Mammary epithelial cell (primary cell): ENCODE data around the gene UBXN11.

Experiments
- CTCF ChIP-seq, 2 donors: IDR thresholded peaks in 1 of 2; conservative IDR thresholded peaks in 1 of 2; 2 replicates each; pipeline ENCODE4 v1.5.1; 2011 to 2012; ENCODE audit warnings: inconsistent platforms in 2 of 2, low read length in 2 of 2, mild to moderate bottlenecking in 2 of 2, control low read depth in 1 of 2, low read depth in 1 of 2; ENCODE audit not compliant: insufficient read depth in 1 of 2; ENCODE audit errors: extremely low read depth in 1 of 2
- EZH2 ChIP-seq: IDR thresholded peaks from 2 replicates; pipeline ENCODE4 v1.6.1; 2012; ENCODE audit warnings: low read length, inconsistent platforms, borderline replicate concordance

- TF ChIP-seq CTCF (conservative IDR thresholded peaks at IDR 0.05 in 1 of 2, IDR thresholded peaks at IDR 0.05 in 1 of 2; ENCODE audit: extremely low read depth in 1 of 2, insufficient read depth in 1 of 2, low read depth in 1 of 2, low read length in 2 of 2) (no peak), EZH2 (no peak)
Measured at GRCh38 chr1:26336477-26337205, 30.2 kb upstream of the UBXN11 start.
